NCI-H1105 (cell line): ENCODE data around the gene MSANTD3.

Source experiments
- DNase-seq: peaks from one replicate; lab custom pipeline; 2025; lab: John Stamatoyannopoulos, UW

MSANTD3 gene

GRCh38 chr9:100465761-100466160 lies 38.8 kb downstream of the MSANTD3 start:
- no peak for DNase-seq

- DNase-seq, result no peak
These were observed 39.4 kb downstream of the MSANTD3 start for GRCh38 chr9:100466171-100466828.

- DNase-seq, result no peak
These were observed 39.9 kb downstream of the MSANTD3 start for GRCh38 chr9:100466829-100467221.

- no peak for DNase-seq
These were observed 41.1 kb downstream of the MSANTD3 start for GRCh38 chr9:100468041-100468440.

GRCh38 chr9:100472268-100472667 lies 45.3 kb downstream of the MSANTD3 start:
- DNase-seq, result no peak

GRCh38 chr9:100472788-100473275 lies 45.9 kb downstream of the MSANTD3 start, which contains the start of gene TMEFF1:
Gene TMEFF1, plus strand, starts transcription at chr9:100473149. Its CDS starts 396 bp downstream, at chr9:100473545.
- DNase-seq, result peak; percentile 53

- DNase-seq, result no peak
These were observed 46.5 kb downstream of the MSANTD3 start for GRCh38 chr9:100473276-100474081.

GRCh38 chr9:100474082-100474923 lies 47.4 kb downstream of the MSANTD3 start:
- no peak for DNase-seq

GRCh38 chr9:100474924-100475276 lies 48.0 kb downstream of the MSANTD3 start:
- DNase-seq, result no peak

GRCh38 chr9:100477241-100477640 lies 50.3 kb downstream of the MSANTD3 start:
- DNase-seq, result no peak

- no peak for DNase-seq
These were observed 51.2 kb downstream of the MSANTD3 start for GRCh38 chr9:100478192-100478591.

GRCh38 chr9:100479820-100480219 lies 52.9 kb downstream of the MSANTD3 start:
- no peak for DNase-seq

GRCh38 chr9:100485196-100485595 lies 58.3 kb downstream of the MSANTD3 start:
- no peak for DNase-seq

GRCh38 chr9:100486479-100487176 lies 59.7 kb downstream of the MSANTD3 start:
- DNase-seq, result no peak

- no peak for DNase-seq
These were observed 61.2 kb downstream of the MSANTD3 start for GRCh38 chr9:100488177-100488576.

- no peak for DNase-seq
These were observed 62.9 kb downstream of the MSANTD3 start for GRCh38 chr9:100489836-100490235.

- no peak for DNase-seq
These were observed 66.0 kb downstream of the MSANTD3 start for GRCh38 chr9:100492952-100493351.

- DNase-seq, result no peak
These were observed 71.6 kb downstream of the MSANTD3 start for GRCh38 chr9:100498592-100498991.

- no peak for DNase-seq
These were observed 72.5 kb downstream of the MSANTD3 start for GRCh38 chr9:100499460-100499859.

- no peak for DNase-seq
These were observed 72.9 kb downstream of the MSANTD3 start for GRCh38 chr9:100499866-100500265.
